Cardiac muscle cell (in vitro differentiated cells and primary cell): ENCODE data around the gene MSRB1. TPM values are rescaled to one million over a fixed set of nuclear protein-coding genes. Genes with fewer than 3 reads are reported as not detected.

ENCODE experiments used
- DNase-seq, 2 donors: peaks; one replicate each; pipeline versions ENCODE4 v3.0.0 to v3.0.0-alpha.2; 2010 to 2017; ENCODE audit warnings: low read depth in 1 of 2, low spot score in 1 of 2
- H3K27ac ChIP-seq: fragments of 200-600 bp; sonication (generic); 2 replicates; pipeline ENCODE4 v1.5.1; 2016
- H3K27me3 ChIP-seq: fragments of 200-600 bp; sonication (generic); 2 replicates; pipeline ENCODE4 v1.6.0; 2016; ENCODE audit warnings: control low read depth
- H3K36me3 ChIP-seq: fragments of 200-600 bp; sonication (generic); 2 replicates; pipeline ENCODE4 v1.5.1; 2016; ENCODE audit warnings: control low read depth
- H3K4me1 ChIP-seq: fragments of 200-600 bp; sonication (generic); 2 replicates; pipeline ENCODE4 v1.8.1; 2017; ENCODE audit warnings: low read depth, mild to moderate bottlenecking, mixed run types
- H3K4me3 ChIP-seq: fragments of 200-600 bp; sonication (generic); 2 replicates; pipeline ENCODE4 v1.5.1; 2016; ENCODE audit warnings: mild to moderate bottlenecking
- H3K9me3 ChIP-seq: fragments of 200-600 bp; sonication (generic); 2 replicates; pipeline ENCODE4 v1.5.1; 2017; ENCODE audit warnings: low read depth, mild to moderate bottlenecking, control low read depth
- CTCF ChIP-seq: IDR thresholded peaks from 2 replicates; pipeline ENCODE4 v1.5.1; 2012; ENCODE audit warnings: low read depth, mild to moderate bottlenecking, low read length
- polyA plus RNA-seq: library from polyadenylated mRNA; unstranded; fragments of >200 nt; fragmentation: Nextera tagmentation; extraction: Ambion mirVana; gene quantifications from 2 replicates; pipeline ENCODE4 v1.2.1, GENCODE V29; 2016
- total RNA-seq: library from RNA; depleted of rRNA; stranded (reverse); fragments of >200 nt; gene quantifications from 2 replicates; pipeline ENCODE4 v1.2.3, GENCODE V29; 2016

MSRB1 gene
- total and polyA plus RNA-seq, 2 experiments from 2014 or later, result 13.6 to 35.1 TPM

GRCh38 chr16:1930338-1930720, 12.7 kb downstream of the MSRB1 start:
- Histone ChIP-seq H3K4me3 (no peak overlapping the region), H3K36me3 (no peaks in the 10 kb centered on the region), H3K27me3 (peaks cover 15% of the 10 kb centered on the region), H3K27ac (no peak overlapping the region), H3K4me1 (no peaks in the 10 kb centered on the region), H3K9me3 (no peaks in the 10 kb centered on the region)
- no peak for DNase-seq
- no peak for TF ChIP-seq CTCF

GRCh38 chr16:1929578-1930337, 13.2 kb downstream of the MSRB1 start:
- peaks cover 15% of the 10 kb centered on the region for H3K27me3 ChIP-seq
- no peaks in the 10 kb centered on the region for H3K4me1 ChIP-seq
- H3K27ac ChIP-seq, result no peak overlapping the region
- no peaks in the 10 kb centered on the region for H3K9me3 ChIP-seq
- peak; percentile 90 to 91 for DNase-seq
- peak; percentile 69 for TF ChIP-seq CTCF
- no peaks in the 10 kb centered on the region for H3K36me3 ChIP-seq
- peak overlapping the region; percentile 40 for H3K4me3 ChIP-seq

GRCh38 chr16:1929105-1929504, 13.9 kb downstream of the MSRB1 start:
- Histone ChIP-seq H3K36me3 (no peaks in the 10 kb centered on the region), H3K27me3 (peaks cover 15% of the 10 kb centered on the region), H3K4me3 (peak overlapping the region; percentile 40), H3K27ac (no peak overlapping the region), H3K4me1 (no peaks in the 10 kb centered on the region), H3K9me3 (no peaks in the 10 kb centered on the region)
- no peak for TF ChIP-seq CTCF
- DNase-seq, result peak; percentile 41 to 44

GRCh38 chr16:1926271-1926670, 16.7 kb downstream of the MSRB1 start:
- Histone ChIP-seq H3K4me1 (peaks cover 6% of the 10 kb centered on the region), H3K4me3 (no peak overlapping the region), H3K27ac (no peak overlapping the region), H3K36me3 (no peaks in the 10 kb centered on the region), H3K9me3 (no peaks in the 10 kb centered on the region), H3K27me3 (peaks cover 41% of the 10 kb centered on the region)
- peak in 1 of 2 donors; percentile 29 for DNase-seq
- no peak for TF ChIP-seq CTCF

GRCh38 chr16:1924095-1924494, 18.9 kb downstream of the MSRB1 start:
- peaks cover 6% of the 10 kb centered on the region for H3K4me1 ChIP-seq
- H3K36me3 ChIP-seq, result no peaks in the 10 kb centered on the region
- H3K27me3 ChIP-seq, result peaks cover 47% of the 10 kb centered on the region
- H3K4me3 ChIP-seq, result no peak overlapping the region
- H3K9me3 ChIP-seq, result no peaks in the 10 kb centered on the region
- H3K27ac ChIP-seq, result no peak overlapping the region
- DNase-seq, result no peak
- no peak for TF ChIP-seq CTCF
